Neural crest cell (in vitro differentiated cells): ENCODE measurements around the gene XPO6. TPM values are rescaled to one million over a fixed set of nuclear protein-coding genes. Genes with fewer than 3 reads are reported as not detected.

Experiments used
- DNase-seq: peaks from one replicate; pipeline ENCODE4 v3.0.0; 2021; ENCODE audit warnings: low read depth, mixed read lengths, low spot score
- H3K27ac Mint-ChIP-seq: one replicate; pipeline ENCODE4 v1.8.0; 2021; ENCODE audit warnings: mild to moderate bottlenecking, mixed read lengths; ENCODE audit not compliant: unreplicated experiment
- H3K27me3 Mint-ChIP-seq: 2 replicates; pipeline ENCODE4 v1.8.0; 2021; ENCODE audit warnings: low read depth, mild to moderate bottlenecking, mixed read lengths
- H3K36me3 Mint-ChIP-seq: 2 replicates; pipeline ENCODE4 v1.8.0; 2021; ENCODE audit warnings: low read depth, mild to moderate bottlenecking, mixed read lengths
- H3K4me1 Mint-ChIP-seq: 2 replicates; pipeline ENCODE4 v1.8.0; 2021; ENCODE audit warnings: mixed read lengths
- H3K4me3 Mint-ChIP-seq: one replicate; pipeline ENCODE4 v1.8.0; 2021; ENCODE audit warnings: mild to moderate bottlenecking, mixed read lengths
- H3K9me3 Mint-ChIP-seq: 2 replicates; pipeline ENCODE4 v1.8.0; 2021; ENCODE audit warnings: mixed read lengths
- CTCF ChIP-seq: fragments of 200-600 bp; sonication (generic); conservative IDR thresholded peaks from 2 replicates; pipeline ENCODE4 v1.5.0; 2021; ENCODE audit warnings: antibody characterized with exemption, mild to moderate bottlenecking
- total RNA-seq: library from RNA; stranded (reverse); gene quantifications from 2 replicates; pipeline ENCODE4 v1.2.1, GENCODE V29; 2021

Gene XPO6
- total RNA-seq, 1 donor from 2014 or later: 146 TPM

GRCh38 chr16:28061352-28062101 lies 150.2 kb downstream of the XPO6 start:
- Mint-ChIP-seq H3K36me3 (no peaks in the 10 kb centered on the region), H3K4me3 (peak overlapping the region; percentile 41), H3K27ac (no peak overlapping the region), H3K4me1 (peaks cover 5% of the 10 kb centered on the region), H3K9me3 (no peaks in the 10 kb centered on the region), H3K27me3 (peaks cover 90% of the 10 kb centered on the region)
- DNase-seq: no peak
- no peak for TF ChIP-seq CTCF

GRCh38 chr16:28059841-28060575 lies 151.8 kb downstream of the XPO6 start:
- TF ChIP-seq CTCF: no peak
- Mint-ChIP-seq H3K27ac (no peak overlapping the region), H3K27me3 (peaks cover 75% of the 10 kb centered on the region), H3K4me1 (peaks cover 5% of the 10 kb centered on the region), H3K36me3 (no peaks in the 10 kb centered on the region), H3K9me3 (no peaks in the 10 kb centered on the region), H3K4me3 (no peak overlapping the region)
- DNase-seq: no peak

- Mint-ChIP-seq H3K9me3 (no peaks in the 10 kb centered on the region), H3K27me3 (peaks cover 68% of the 10 kb centered on the region), H3K4me1 (peaks cover 5% of the 10 kb centered on the region), H3K4me3 (no peak overlapping the region), H3K27ac (no peak overlapping the region), H3K36me3 (no peaks in the 10 kb centered on the region)
- TF ChIP-seq CTCF: no peak
- no peak for DNase-seq
Measured at GRCh38 chr16:28058839-28059589, 152.8 kb downstream of the XPO6 start.

- TF ChIP-seq CTCF: no peak
- peaks cover 5% of the 10 kb centered on the region for H3K4me1 Mint-ChIP-seq
Measured at GRCh38 chr16:28057949-28058348, 153.8 kb downstream of the XPO6 start.

GRCh38 chr16:28053461-28053860 lies 158.3 kb downstream of the XPO6 start:
- TF ChIP-seq CTCF: no peak
- Mint-ChIP-seq H3K9me3 (peaks cover 3% of the 10 kb centered on the region), H3K27me3 (peaks cover 37% of the 10 kb centered on the region), H3K4me3 (no peak overlapping the region), H3K4me1 (no peaks in the 10 kb centered on the region), H3K27ac (no peak overlapping the region), H3K36me3 (peaks cover 3% of the 10 kb centered on the region)
- DNase-seq: no peak

More at GRCh38 chr16:28057949-28058348, 153.8 kb downstream of the XPO6 start:
- Mint-ChIP-seq H3K27me3 (peaks cover 70% of the 10 kb centered on the region), H3K9me3 (no peaks in the 10 kb centered on the region), H3K27ac (no peak overlapping the region), H3K4me3 (no peak overlapping the region), H3K36me3 (no peaks in the 10 kb centered on the region)
- no peak for DNase-seq
